ENCODE data around the gene RHOF.

The RHOF gene

DNA sequence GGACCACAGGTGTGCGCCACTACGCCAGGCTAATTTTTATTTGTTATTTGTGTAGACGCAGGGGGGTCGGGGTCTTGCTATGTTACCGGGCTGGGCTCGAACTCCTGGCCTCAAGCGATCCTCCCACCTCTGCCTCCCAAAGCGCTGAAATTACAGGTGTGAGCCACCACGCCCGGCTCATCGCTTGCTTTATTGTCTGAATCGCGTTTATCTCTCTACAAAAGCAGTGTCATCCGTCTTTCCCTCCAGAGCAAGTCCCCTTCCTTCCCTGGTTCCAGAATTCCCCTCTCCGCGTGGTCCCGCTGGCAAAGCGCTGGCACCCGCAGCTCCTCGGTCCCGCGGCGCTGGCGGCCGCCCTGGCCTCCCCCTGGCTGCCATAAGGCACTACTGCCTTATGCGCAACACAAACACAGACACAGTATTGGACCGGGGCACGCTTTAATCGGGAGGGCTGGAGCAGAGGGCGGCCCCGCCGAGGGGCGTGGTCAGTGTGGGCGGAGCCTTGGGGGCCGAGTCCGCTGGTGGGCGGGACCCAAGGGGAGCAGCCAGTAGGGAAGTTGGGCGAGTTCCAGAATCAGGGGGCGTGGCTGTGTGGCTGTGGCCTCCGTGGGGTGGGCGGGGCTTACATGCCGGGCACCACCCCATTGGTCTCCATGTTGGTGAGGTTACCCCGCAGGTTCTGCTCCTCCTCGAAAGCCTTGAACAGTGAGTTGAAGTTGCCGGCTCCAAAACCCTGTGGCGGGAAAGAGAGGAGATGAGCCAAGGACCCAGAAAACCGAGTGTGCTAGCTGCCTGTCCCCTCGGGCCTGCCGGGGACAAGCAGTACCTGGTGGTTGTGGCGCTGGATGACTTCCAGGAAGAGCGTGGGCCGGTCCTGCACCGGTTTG, 45.9 kb upstream of the RHOF start:
- ATAC-seq, result peak; percentile 97

DNA sequence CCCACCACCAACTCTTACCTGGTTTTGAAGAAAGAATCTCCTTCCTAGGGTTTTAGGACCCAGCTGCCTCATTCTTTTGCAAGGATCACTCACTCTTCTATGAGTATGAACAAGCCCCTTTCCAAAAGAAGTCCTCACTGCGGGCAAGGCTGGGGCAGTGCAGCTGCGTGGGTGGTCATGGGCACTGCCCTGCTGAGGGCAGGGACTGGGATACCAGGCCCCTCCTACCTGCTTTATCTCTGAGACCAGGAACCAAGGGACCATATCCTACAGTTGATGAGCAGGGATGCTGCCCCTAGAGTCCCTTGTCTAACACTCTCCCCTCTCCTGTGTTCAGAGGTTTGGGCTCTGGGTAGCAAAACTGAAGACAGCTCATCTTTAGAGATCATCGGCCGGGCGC, 44.6 kb upstream of the RHOF start:
- TF ChIP-seq ZNF565 (CRISPR knock-in tag; conservative IDR thresholded peaks at IDR 0.05; ENCODE audit: low read depth) (no peak), GLIS3 (CRISPR knock-in tag; IDR thresholded peaks at IDR 0.05) (no peak), PPARA (CRISPR knock-in tag; IDR thresholded peaks at IDR 0.05; ENCODE audit: borderline replicate concordance) (no peak), CREB5 (CRISPR knock-in tag; IDR thresholded peaks at IDR 0.05; ENCODE audit: low read depth) (no peak), ZNF8 (CRISPR knock-in tag; IDR thresholded peaks at IDR 0.05) (no peak), CSDC2 (CRISPR knock-in tag; IDR thresholded peaks at IDR 0.05) (no peak), ESRRG (CRISPR knock-in tag; IDR thresholded peaks at IDR 0.05) (no peak), ZFP3 (CRISPR knock-in tag; IDR thresholded peaks at IDR 0.05) (no peak), ZC3H10 (CRISPR knock-in tag; IDR thresholded peaks at IDR 0.05) (no peak), ZFP30 (CRISPR knock-in tag; IDR thresholded peaks at IDR 0.05) (no peak), TOX (CRISPR knock-in tag; IDR thresholded peaks at IDR 0.05; ENCODE audit: borderline replicate concordance) (no peak), ARNTL (CRISPR knock-in tag; IDR thresholded peaks at IDR 0.05; ENCODE audit: borderline replicate concordance, low read depth) (no peak), POU6F1 (CRISPR knock-in tag; IDR thresholded peaks at IDR 0.05; ENCODE audit: borderline replicate concordance, low read depth) (no peak), ISL1 (CRISPR knock-in tag; IDR thresholded peaks at IDR 0.05) (no peak), TCF4 (CRISPR knock-in tag; IDR thresholded peaks at IDR 0.05; ENCODE audit: borderline replicate concordance) (no peak)
- TF ChIP-seq, protein P1, sequence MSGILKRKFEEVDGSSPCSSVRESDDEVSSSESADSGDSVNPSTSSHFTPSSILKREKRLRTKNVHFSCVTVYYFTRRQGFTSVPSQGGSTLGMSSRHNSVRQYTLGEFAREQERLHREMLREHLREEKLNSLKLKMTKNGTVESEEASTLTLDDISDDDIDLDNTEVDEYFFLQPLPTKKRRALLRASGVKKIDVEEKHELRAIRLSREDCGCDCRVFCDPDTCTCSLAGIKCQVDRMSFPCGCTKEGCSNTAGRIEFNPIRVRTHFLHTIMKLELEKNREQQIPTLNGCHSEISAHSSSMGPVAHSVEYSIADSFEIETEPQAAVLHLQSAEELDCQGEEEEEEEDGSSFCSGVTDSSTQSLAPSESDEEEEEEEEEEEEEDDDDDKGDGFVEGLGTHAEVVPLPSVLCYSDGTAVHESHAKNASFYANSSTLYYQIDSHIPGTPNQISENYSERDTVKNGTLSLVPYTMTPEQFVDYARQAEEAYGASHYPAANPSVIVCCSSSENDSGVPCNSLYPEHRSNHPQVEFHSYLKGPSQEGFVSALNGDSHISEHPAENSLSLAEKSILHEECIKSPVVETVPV (CRISPR knock-in tag; IDR thresholded peaks at IDR 0.05), result no peak
- TF ChIP-seq, protein P2, sequence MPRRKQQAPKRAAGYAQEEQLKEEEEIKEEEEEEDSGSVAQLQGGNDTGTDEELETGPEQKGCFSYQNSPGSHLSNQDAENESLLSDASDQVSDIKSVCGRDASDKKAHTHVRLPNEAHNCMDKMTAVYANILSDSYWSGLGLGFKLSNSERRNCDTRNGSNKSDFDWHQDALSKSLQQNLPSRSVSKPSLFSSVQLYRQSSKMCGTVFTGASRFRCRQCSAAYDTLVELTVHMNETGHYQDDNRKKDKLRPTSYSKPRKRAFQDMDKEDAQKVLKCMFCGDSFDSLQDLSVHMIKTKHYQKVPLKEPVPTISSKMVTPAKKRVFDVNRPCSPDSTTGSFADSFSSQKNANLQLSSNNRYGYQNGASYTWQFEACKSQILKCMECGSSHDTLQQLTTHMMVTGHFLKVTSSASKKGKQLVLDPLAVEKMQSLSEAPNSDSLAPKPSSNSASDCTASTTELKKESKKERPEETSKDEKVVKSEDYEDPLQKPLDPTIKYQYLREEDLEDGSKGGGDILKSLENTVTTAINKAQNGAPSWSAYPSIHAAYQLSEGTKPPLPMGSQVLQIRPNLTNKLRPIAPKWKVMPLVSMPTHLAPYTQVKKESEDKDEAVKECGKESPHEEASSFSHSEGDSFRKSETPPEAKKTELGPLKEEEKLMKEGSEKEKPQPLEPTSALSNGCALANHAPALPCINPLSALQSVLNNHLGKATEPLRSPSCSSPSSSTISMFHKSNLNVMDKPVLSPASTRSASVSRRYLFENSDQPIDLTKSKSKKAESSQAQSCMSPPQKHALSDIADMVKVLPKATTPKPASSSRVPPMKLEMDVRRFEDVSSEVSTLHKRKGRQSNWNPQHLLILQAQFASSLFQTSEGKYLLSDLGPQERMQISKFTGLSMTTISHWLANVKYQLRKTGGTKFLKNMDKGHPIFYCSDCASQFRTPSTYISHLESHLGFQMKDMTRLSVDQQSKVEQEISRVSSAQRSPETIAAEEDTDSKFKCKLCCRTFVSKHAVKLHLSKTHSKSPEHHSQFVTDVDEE (CRISPR knock-in tag; IDR thresholded peaks at IDR 0.05), result no peak
- no peak for ATAC-seq

More for the DNA sequence above, 45.9 kb upstream of the RHOF start:
- TF ChIP-seq ZNF8 (CRISPR knock-in tag; IDR thresholded peaks at IDR 0.05), result no peak
- TF ChIP-seq ZC3H10 (CRISPR knock-in tag; IDR thresholded peaks at IDR 0.05), result no peak
- 0 out of 2 replicates have a peak, but pooled peaks have one; percentile 17 for TF ChIP-seq ZFP3 (CRISPR knock-in tag; IDR thresholded peaks at IDR 0.05)
- TF ChIP-seq ZNF70 (CRISPR knock-in tag; IDR thresholded peaks at IDR 0.05), result no peak

DNA sequence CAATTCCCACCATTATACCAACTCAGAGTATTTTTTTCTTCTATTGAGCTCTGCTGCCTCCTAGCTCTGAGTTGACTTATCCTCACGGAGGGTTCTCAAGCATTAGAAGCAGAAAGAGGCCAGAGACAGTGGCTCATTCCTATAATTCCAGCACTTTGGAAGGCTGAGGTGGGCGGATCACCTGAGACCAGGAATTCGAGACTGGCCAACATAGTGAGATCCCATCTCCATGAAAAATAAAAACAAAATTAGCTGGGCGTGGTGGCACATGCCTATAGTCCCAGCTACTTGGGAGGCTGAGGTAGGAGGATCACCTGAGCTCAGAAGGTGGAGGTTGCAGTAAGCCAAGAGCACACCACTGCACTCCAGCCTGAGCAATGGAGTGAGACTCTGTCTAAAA, 44.2 kb upstream of the RHOF start:
- ATAC-seq, result no peak

More for the DNA sequence above, 44.2 kb upstream of the RHOF start:
- TF ChIP-seq ZNF565 (CRISPR knock-in tag; conservative IDR thresholded peaks at IDR 0.05; ENCODE audit: low read depth), result no peak
- no peak for TF ChIP-seq TOX (CRISPR knock-in tag; IDR thresholded peaks at IDR 0.05; ENCODE audit: borderline replicate concordance)
- TF ChIP-seq, protein P1 (CRISPR knock-in tag; IDR thresholded peaks at IDR 0.05), result no peak
- no peak for TF ChIP-seq ZFP30 (CRISPR knock-in tag; IDR thresholded peaks at IDR 0.05)
- no peak for TF ChIP-seq ESRRG (CRISPR knock-in tag; IDR thresholded peaks at IDR 0.05)
- TF ChIP-seq ZFP3 (CRISPR knock-in tag; IDR thresholded peaks at IDR 0.05), result no peak
- no peak for TF ChIP-seq TCF4 (CRISPR knock-in tag; IDR thresholded peaks at IDR 0.05; ENCODE audit: borderline replicate concordance)
- no peak for TF ChIP-seq RARB (CRISPR knock-in tag; IDR thresholded peaks at IDR 0.05)
- TF ChIP-seq, protein P2 (CRISPR knock-in tag; IDR thresholded peaks at IDR 0.05), result no peak
- no peak for TF ChIP-seq ARNTL (CRISPR knock-in tag; IDR thresholded peaks at IDR 0.05; ENCODE audit: borderline replicate concordance, low read depth)
- TF ChIP-seq, protein P3, sequence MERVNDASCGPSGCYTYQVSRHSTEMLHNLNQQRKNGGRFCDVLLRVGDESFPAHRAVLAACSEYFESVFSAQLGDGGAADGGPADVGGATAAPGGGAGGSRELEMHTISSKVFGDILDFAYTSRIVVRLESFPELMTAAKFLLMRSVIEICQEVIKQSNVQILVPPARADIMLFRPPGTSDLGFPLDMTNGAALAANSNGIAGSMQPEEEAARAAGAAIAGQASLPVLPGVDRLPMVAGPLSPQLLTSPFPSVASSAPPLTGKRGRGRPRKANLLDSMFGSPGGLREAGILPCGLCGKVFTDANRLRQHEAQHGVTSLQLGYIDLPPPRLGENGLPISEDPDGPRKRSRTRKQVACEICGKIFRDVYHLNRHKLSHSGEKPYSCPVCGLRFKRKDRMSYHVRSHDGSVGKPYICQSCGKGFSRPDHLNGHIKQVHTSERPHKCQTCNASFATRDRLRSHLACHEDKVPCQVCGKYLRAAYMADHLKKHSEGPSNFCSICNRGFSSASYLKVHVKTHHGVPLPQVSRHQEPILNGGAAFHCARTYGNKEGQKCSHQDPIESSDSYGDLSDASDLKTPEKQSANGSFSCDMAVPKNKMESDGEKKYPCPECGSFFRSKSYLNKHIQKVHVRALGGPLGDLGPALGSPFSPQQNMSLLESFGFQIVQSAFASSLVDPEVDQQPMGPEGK (CRISPR knock-in tag; IDR thresholded peaks at IDR 0.05; ENCODE audit: borderline replicate concordance), result no peak
- no peak for TF ChIP-seq PPARA (CRISPR knock-in tag; IDR thresholded peaks at IDR 0.05; ENCODE audit: borderline replicate concordance)

All from SK-N-SH treated with all-trans-retinoic acid at 6 μM for 48 hours (cell line).